ENCODE data around the gene FGF14. TPM values are rescaled to one million over a fixed set of nuclear protein-coding genes. Genes with fewer than 3 reads are reported as not detected.

Gene FGF14
- total and polyA plus RNA-seq, 2 of the 4 experiments (the other 2 are of a cell fraction), result under 0.01 TPM; not detected in 1

DNA sequence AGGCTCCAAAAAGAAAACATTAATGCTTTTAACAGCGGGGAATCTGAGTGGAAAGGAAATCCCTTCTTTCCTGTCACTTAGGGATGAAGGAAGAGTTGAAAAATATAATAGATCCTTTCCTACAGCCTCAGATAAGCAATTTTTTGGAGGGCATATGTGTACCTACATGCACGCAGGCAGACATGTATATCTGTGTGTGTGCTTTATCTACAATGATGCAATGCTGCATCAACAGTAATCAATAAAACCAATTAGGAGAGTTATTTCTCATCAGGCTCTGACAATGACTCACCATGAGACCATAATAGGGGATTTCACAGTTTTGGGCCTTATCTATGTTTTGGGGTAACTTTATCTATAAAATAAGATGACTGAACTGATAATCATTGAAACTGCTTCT lies 505.3 kb downstream of the FGF14 start:
- no peak overlapping the region for H2BK5ac ChIP-seq (ENCODE audit: low read depth, low read length, poor library complexity, severe bottlenecking)
- H3K4ac ChIP-seq (ENCODE audit: low read depth, low read length), result no peak overlapping the region
- H2BK15ac ChIP-seq (ENCODE audit: low read depth, low read length), result no peak overlapping the region
- H3K27ac ChIP-seq (ENCODE audit: insufficient read depth, low read length), result no peak overlapping the region
- intact Hi-C loops (cut with micrococcal nuclease), result no loop called here
- DNase-seq (no peak), ATAC-seq (ENCODE audit: low read depth) (no peak)
- BruUV-seq (replicated peaks), result no TSS peak
- no peak overlapping the region for H2BK120ac ChIP-seq (ENCODE audit: low read depth, low read length)
- H3K18ac ChIP-seq (ENCODE audit: low read depth, low read length), result no peak overlapping the region
- H2BK20ac ChIP-seq (ENCODE audit: low read depth, low read length), result no peak overlapping the region
- ChIA-PET CTCF (no interaction called here), POLR2A (ENCODE audit: unreplicated experiment) (no interaction called here)
- no peak overlapping the region for H3K23ac ChIP-seq (ENCODE audit: low read depth, low read length)
- no peaks in the 10 kb centered on the region for H3K27me3 ChIP-seq (ENCODE audit: control insufficient read depth, insufficient read depth, low read length)
- TF ChIP-seq FOS (IDR thresholded peaks at IDR 0.05; ENCODE audit: low read depth, low read length) (no peak), RAD21 (IDR thresholded peaks at IDR 0.05; ENCODE audit: low read length) (no peak), SMC3 (IDR thresholded peaks at IDR 0.05; ENCODE audit: low read depth, low read length) (no peak), NFE2L2 (IDR thresholded peaks at IDR 0.05; ENCODE audit: low read depth, low read length) (no peak), POLR2A (IDR thresholded peaks at IDR 0.05; ENCODE audit: low read depth, low read length) (no peak), MAZ (IDR thresholded peaks at IDR 0.05; ENCODE audit: borderline replicate concordance, low read depth, low read length) (no peak), CEBPB (IDR thresholded peaks at IDR 0.05; ENCODE audit: low read depth, low read length) (no peak), RCOR1 (IDR thresholded peaks at IDR 0.05; ENCODE audit: insufficient replicate concordance, low read length) (no peak), RFX5 (IDR thresholded peaks at IDR 0.05; ENCODE audit: low read depth, low read length) (no peak)
- TF ChIP-seq, protein P1, sequence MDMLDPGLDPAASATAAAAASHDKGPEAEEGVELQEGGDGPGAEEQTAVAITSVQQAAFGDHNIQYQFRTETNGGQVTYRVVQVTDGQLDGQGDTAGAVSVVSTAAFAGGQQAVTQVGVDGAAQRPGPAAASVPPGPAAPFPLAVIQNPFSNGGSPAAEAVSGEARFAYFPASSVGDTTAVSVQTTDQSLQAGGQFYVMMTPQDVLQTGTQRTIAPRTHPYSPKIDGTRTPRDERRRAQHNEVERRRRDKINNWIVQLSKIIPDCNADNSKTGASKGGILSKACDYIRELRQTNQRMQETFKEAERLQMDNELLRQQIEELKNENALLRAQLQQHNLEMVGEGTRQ (IDR thresholded peaks at IDR 0.05; ENCODE audit: low read depth, low read length), result no peak
- TF ChIP-seq, protein P2, sequence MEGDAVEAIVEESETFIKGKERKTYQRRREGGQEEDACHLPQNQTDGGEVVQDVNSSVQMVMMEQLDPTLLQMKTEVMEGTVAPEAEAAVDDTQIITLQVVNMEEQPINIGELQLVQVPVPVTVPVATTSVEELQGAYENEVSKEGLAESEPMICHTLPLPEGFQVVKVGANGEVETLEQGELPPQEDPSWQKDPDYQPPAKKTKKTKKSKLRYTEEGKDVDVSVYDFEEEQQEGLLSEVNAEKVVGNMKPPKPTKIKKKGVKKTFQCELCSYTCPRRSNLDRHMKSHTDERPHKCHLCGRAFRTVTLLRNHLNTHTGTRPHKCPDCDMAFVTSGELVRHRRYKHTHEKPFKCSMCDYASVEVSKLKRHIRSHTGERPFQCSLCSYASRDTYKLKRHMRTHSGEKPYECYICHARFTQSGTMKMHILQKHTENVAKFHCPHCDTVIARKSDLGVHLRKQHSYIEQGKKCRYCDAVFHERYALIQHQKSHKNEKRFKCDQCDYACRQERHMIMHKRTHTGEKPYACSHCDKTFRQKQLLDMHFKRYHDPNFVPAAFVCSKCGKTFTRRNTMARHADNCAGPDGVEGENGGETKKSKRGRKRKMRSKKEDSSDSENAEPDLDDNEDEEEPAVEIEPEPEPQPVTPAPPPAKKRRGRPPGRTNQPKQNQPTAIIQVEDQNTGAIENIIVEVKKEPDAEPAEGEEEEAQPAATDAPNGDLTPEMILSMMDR (conservative IDR thresholded peaks at IDR 0.05; ENCODE audit: low read depth, low read length), result no peak
- TF ChIP-seq, protein P3, sequence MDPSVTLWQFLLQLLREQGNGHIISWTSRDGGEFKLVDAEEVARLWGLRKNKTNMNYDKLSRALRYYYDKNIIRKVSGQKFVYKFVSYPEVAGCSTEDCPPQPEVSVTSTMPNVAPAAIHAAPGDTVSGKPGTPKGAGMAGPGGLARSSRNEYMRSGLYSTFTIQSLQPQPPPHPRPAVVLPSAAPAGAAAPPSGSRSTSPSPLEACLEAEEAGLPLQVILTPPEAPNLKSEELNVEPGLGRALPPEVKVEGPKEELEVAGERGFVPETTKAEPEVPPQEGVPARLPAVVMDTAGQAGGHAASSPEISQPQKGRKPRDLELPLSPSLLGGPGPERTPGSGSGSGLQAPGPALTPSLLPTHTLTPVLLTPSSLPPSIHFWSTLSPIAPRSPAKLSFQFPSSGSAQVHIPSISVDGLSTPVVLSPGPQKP (IDR thresholded peaks at IDR 0.05; ENCODE audit: borderline replicate concordance, low read depth, low read length), result no peak
- H3K4me1 ChIP-seq (ENCODE audit: control insufficient read depth, insufficient read depth, low read length), result no peaks in the 10 kb centered on the region
- H3K79me1 ChIP-seq (ENCODE audit: low read depth in 1 of 2, low read length in 2 of 2), result no peaks in the 10 kb centered on the region
- no peak overlapping the region for H3K4me2 ChIP-seq (ENCODE audit: low read depth, low read length)
- H2AFZ ChIP-seq (replicated peaks; ENCODE audit: low read length, poor library complexity), result no peak overlapping the region
- in situ Hi-C loops (cut with MboI; ENCODE audit: low sequenced_read_pairs), result no loop called here
- H4K91ac ChIP-seq (ENCODE audit: insufficient read depth, low read depth, low read length), result no peak overlapping the region
- no peaks in the 10 kb centered on the region for H3K9me1 ChIP-seq (ENCODE audit: insufficient read depth, low read length)
- H4K20me1 ChIP-seq (ENCODE audit: insufficient read depth, low read length), result no peaks in the 10 kb centered on the region
- H4K5ac ChIP-seq (ENCODE audit: low read depth, low read length), result no peak overlapping the region
- H3K9me3 ChIP-seq (ENCODE audit: control insufficient read depth, insufficient read depth, low read length), result no peaks in the 10 kb centered on the region
- H4K8ac ChIP-seq (ENCODE audit: low read depth in 2 of 2, low read length in 2 of 2), result no peak overlapping the region
- H3K14ac ChIP-seq (replicated peaks; ENCODE audit: low read depth, low read length), result no peak overlapping the region
- H3K9ac ChIP-seq (ENCODE audit: low read depth, low read length), result no peak overlapping the region
- no CpG with 5 or more reads among the region's 2 CpGs for WGBS, 2 experiments (ENCODE audit: extremely low coverage in 2 of 2, insufficient read length in 1 of 2)
- H3K56ac ChIP-seq (ENCODE audit: extremely low read depth, insufficient read depth, low read length), result no peak overlapping the region
- no peak overlapping the region for H2AK5ac ChIP-seq (ENCODE audit: low read depth, low read length)
- H3K4me3 ChIP-seq (ENCODE audit: insufficient read depth, low read depth, low read length), result no peak overlapping the region
- dilution Hi-C loops (cut with HindIII; ENCODE audit: low sequenced_read_pairs, unreplicated experiment), result no loop called here
- H3K36me3 ChIP-seq (ENCODE audit: control insufficient read depth, insufficient read depth, low read length), result no peaks in the 10 kb centered on the region
- H2AK9ac ChIP-seq (replicated peaks; ENCODE audit: low read depth, low read length, poor library complexity), result no peak overlapping the region

Measured in IMR-90 (cell line).